ENCODE data around the gene GATAD2B. TPM values are rescaled to one million over a fixed set of nuclear protein-coding genes. Genes with fewer than 3 reads are reported as not detected.
"Not testable (repeated sequence)": the region's sequence is repeated elsewhere in the genome, so short reads cannot be mapped to it uniquely, and the experiment has no call there.

GATAD2B gene
- total RNA-seq, 3 donors from 2014 or later (not counting 1 experiment from before 2014, with no cell fraction given) = 68.1 to 91.3 (median 75.5) TPM

- TF ChIP-seq, protein P1, sequence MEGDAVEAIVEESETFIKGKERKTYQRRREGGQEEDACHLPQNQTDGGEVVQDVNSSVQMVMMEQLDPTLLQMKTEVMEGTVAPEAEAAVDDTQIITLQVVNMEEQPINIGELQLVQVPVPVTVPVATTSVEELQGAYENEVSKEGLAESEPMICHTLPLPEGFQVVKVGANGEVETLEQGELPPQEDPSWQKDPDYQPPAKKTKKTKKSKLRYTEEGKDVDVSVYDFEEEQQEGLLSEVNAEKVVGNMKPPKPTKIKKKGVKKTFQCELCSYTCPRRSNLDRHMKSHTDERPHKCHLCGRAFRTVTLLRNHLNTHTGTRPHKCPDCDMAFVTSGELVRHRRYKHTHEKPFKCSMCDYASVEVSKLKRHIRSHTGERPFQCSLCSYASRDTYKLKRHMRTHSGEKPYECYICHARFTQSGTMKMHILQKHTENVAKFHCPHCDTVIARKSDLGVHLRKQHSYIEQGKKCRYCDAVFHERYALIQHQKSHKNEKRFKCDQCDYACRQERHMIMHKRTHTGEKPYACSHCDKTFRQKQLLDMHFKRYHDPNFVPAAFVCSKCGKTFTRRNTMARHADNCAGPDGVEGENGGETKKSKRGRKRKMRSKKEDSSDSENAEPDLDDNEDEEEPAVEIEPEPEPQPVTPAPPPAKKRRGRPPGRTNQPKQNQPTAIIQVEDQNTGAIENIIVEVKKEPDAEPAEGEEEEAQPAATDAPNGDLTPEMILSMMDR (IDR thresholded peaks at IDR 0.05) = no peak
- Mint-ChIP-seq H3K36me3 (no peaks in the 10 kb centered on the region), H3K4me3 (peak overlapping the region; percentile 95), H3K27ac (peak overlapping the region; percentile 96 to 97), H3K4me1 (peaks cover 60 to 65% of the 10 kb centered on the region in 2 donors), H3K9me3 (no peaks in the 10 kb centered on the region), H3K27me3 (ENCODE audit: low read depth in 2 of 2) (no peaks in the 10 kb centered on the region)
- H3K4me3 ChIP-seq (ENCODE audit: low read length) = no peak overlapping the region
- ATAC-seq = peak in 1 of 3 donors; percentile 5
- H3K27me3 ChIP-seq (ENCODE audit: control insufficient read depth, insufficient read depth, low read length) = no peaks in the 10 kb centered on the region
- WGBS (ENCODE audit: insufficient coverage) = 46% methylated on average over 4 of the region's 4 CpGs
- H3K9me3 ChIP-seq (ENCODE audit: control insufficient read depth, insufficient read depth, low read length) = no peaks in the 10 kb centered on the region
- peaks cover 34% of the 10 kb centered on the region for H3K4me1 ChIP-seq (ENCODE audit: control insufficient read depth, insufficient read depth, low read length)
- peaks cover 16% of the 10 kb centered on the region for H3K36me3 ChIP-seq (ENCODE audit: control insufficient read depth, insufficient read depth, low read length)
- intact Hi-C loops (cut with micrococcal nuclease) = loop anchor here (5.0 kb wide), 1 partner anchor 113 kb away; no protein-coding TSS in a partner anchor
- DNase-seq = peak in 1 of 2 donors; percentile 65
- peak overlapping the region; percentile 65 for H3K27ac ChIP-seq (ENCODE audit: low read length)
Measured at GRCh38 chr1:153919876-153920852, 2.6 kb downstream of the GATAD2B start.

- H3K27me3 Mint-ChIP-seq (ENCODE audit: low read depth in 2 of 2) = no peaks in the 10 kb centered on the region
- Histone ChIP-seq H3K27me3 (ENCODE audit: control insufficient read depth, insufficient read depth, low read length) (no peaks in the 10 kb centered on the region), H3K27ac (ENCODE audit: low read length) (no peak overlapping the region), H3K4me1 (ENCODE audit: control insufficient read depth, insufficient read depth, low read length) (peaks cover 16% of the 10 kb centered on the region), H3K4me3 (ENCODE audit: low read length) (no peak overlapping the region), H3K36me3 (ENCODE audit: control insufficient read depth, insufficient read depth, low read length) (peaks cover 21% of the 10 kb centered on the region), H3K9me3 (ENCODE audit: control insufficient read depth, insufficient read depth, low read length) (no peaks in the 10 kb centered on the region)
- WGBS (ENCODE audit: insufficient coverage) = 96% methylated on average over 3 of the region's 4 CpGs
- TF ChIP-seq, protein P1 (IDR thresholded peaks at IDR 0.05) = no peak
- intact Hi-C loops (cut with micrococcal nuclease) = no loop called here
- peaks cover 52 to 54% of the 10 kb centered on the region in 2 donors for H3K4me1 Mint-ChIP-seq
- peak overlapping the region in 1 of 2 donors; percentile 35 for H3K27ac Mint-ChIP-seq
- no peaks in the 10 kb centered on the region for H3K36me3 Mint-ChIP-seq
- no peaks in the 10 kb centered on the region for H3K9me3 Mint-ChIP-seq
- no peak for ATAC-seq
- H3K4me3 Mint-ChIP-seq = no peak overlapping the region
- no peak for DNase-seq
Measured at GRCh38 chr1:153916297-153916696, 6.5 kb downstream of the GATAD2B start.

DNA sequence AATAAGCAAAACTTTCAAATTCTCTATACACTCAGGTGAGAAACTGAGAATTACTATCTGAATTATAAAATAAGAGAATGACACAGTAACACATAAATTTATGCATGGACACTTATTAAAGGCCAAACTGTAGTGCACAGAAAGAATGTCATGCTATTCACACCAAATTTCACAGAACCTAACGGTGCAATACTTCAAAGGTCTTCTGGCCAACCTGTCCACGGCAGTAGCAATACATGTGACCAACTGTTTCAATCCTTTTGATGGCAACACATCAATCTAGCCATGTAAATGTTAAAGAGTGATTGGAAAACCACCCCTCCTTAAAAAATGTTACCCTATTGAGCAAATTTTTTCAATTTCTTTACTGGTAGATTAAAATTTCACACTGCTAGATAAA is 10.4 kb downstream of the GATAD2B start:
- H3K9me3 Mint-ChIP-seq = no peaks in the 10 kb centered on the region
- H3K4me3 Mint-ChIP-seq = peak overlapping the region; percentile 2
- no peaks in the 10 kb centered on the region for H3K27me3 Mint-ChIP-seq (ENCODE audit: low read depth in 2 of 2)

GRCh38 chr1:153910560-153910959 is 12.2 kb downstream of the GATAD2B start:
- ATAC-seq; H3K9me3 ChIP-seq (ENCODE audit: control insufficient read depth, insufficient read depth, low read length); H3K9me3 Mint-ChIP-seq; H3K27me3 ChIP-seq (ENCODE audit: control insufficient read depth, insufficient read depth, low read length); DNase-seq; H3K4me1 ChIP-seq (ENCODE audit: control insufficient read depth, insufficient read depth, low read length); intact Hi-C loops (cut with micrococcal nuclease); H3K4me3 ChIP-seq (ENCODE audit: low read length); H3K36me3 Mint-ChIP-seq; H3K4me3 Mint-ChIP-seq; H3K27ac ChIP-seq (ENCODE audit: low read length); H3K27me3 Mint-ChIP-seq (ENCODE audit: low read depth in 2 of 2): not testable (repeated sequence)
- peak overlapping the region; percentile 33 to 45 for H3K27ac Mint-ChIP-seq
- 73% methylated on average over 2 of the region's 6 CpGs for WGBS (ENCODE audit: insufficient coverage)
- peaks cover 22 to 32% of the 10 kb centered on the region in 2 donors for H3K4me1 Mint-ChIP-seq
- H3K36me3 ChIP-seq (ENCODE audit: control insufficient read depth, insufficient read depth, low read length) = peaks cover 11% of the 10 kb centered on the region

More for the DNA sequence above, 10.4 kb downstream of the GATAD2B start:
- TF ChIP-seq, protein P1 (IDR thresholded peaks at IDR 0.05) = no peak
- intact Hi-C loops (cut with micrococcal nuclease) = no loop called here
- no peaks in the 10 kb centered on the region for H3K4me1 ChIP-seq (ENCODE audit: control insufficient read depth, insufficient read depth, low read length)
- ATAC-seq (no peak), DNase-seq (no peak)
- no peaks in the 10 kb centered on the region for H3K27me3 ChIP-seq (ENCODE audit: control insufficient read depth, insufficient read depth, low read length)
- H3K27ac ChIP-seq (ENCODE audit: low read length) = no peak overlapping the region
- H3K4me3 ChIP-seq (ENCODE audit: low read length) = no peak overlapping the region
- Mint-ChIP-seq H3K36me3 (peaks cover 1% of the 10 kb centered on the region), H3K4me1 (peaks cover 26 to 28% of the 10 kb centered on the region in 2 donors), H3K27ac (peak overlapping the region; percentile 38 to 68)
- WGBS (ENCODE audit: insufficient coverage) = 36% methylated on average over 2 of the region's 2 CpGs
- H3K9me3 ChIP-seq (ENCODE audit: control insufficient read depth, insufficient read depth, low read length) = no peaks in the 10 kb centered on the region
- peaks cover 12% of the 10 kb centered on the region for H3K36me3 ChIP-seq (ENCODE audit: control insufficient read depth, insufficient read depth, low read length)
